Fibroblast of pulmonary artery (primary cell): ENCODE measurements around the gene SULT6B1.
A peak's percentile ranks its signal among the peaks of the same experiment; 100 is the strongest.

Experiments
- DNase-seq: peaks from one replicate; pipeline ENCODE4 v3.0.0-alpha.2; 2010; ENCODE audit warnings: low read depth
- H3K4me3 ChIP-seq: replicated peaks from 2 replicates; pipeline ENCODE4 v1.5.1; 2011; ENCODE audit warnings: low read depth, mild to moderate bottlenecking, control low read depth, low read length, moderate library complexity
- TF ChIP-seq, protein P1 (sequence below): IDR thresholded peaks from 2 replicates; pipeline ENCODE4 v1.5.1; 2011; ENCODE audit warnings: mild to moderate bottlenecking, control low read depth, low read length, inconsistent platforms; ENCODE audit errors: missing control alignments

The SULT6B1 gene

DNA sequence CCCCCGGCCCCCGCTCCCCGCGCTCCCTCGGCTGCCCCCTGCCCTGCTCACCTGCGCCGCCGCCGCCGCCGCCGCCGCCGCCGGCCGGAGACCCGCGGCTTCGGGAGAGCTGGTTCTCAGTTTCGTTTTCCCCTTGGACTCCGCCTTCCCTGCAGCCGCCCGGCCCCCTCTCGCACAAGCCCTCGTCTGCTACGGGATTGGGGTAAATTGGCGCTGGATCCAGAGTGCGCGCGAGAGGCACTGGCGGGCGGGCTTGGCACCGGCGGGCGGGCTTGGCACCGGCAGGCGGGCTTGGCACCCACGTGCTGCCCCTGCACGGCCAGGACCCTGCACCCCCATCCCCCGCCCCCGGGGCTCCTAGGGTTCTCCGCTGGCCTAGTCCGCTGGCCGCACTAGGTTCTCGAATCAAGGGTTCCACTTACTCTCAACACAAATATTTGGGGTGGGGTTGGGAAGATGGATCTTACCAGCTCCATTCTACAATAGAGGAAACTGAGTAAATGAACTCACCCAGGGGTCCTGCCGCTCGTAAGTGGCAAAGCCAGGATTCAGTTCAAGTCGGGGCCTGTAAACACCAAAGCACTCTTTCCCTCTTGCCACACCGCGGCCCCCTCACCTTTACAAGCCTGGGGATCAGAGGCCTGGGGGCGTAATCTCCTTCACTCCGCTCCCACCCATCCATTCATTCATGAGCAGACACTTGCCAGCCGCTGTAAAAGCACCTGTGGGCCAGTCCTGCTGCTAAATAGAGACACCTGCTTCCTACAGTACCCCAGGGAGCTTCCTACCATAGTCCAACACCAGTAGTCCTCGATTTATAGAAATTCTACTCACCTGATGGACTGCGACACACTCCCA, 31.4 kb downstream of the SULT6B1 start, which contains the start of gene EIF2AK2:
Gene EIF2AK2 (minus strand): TSS at position 124 of the 858 bp plus-strand sequence. CDS start 9,174 bp downstream, outside the sequence.
- DNase-seq: peak; percentile 84
- H3K4me3 ChIP-seq: peak within 1 kb of the TSS; percentile 89
- TF ChIP-seq, protein P1, sequence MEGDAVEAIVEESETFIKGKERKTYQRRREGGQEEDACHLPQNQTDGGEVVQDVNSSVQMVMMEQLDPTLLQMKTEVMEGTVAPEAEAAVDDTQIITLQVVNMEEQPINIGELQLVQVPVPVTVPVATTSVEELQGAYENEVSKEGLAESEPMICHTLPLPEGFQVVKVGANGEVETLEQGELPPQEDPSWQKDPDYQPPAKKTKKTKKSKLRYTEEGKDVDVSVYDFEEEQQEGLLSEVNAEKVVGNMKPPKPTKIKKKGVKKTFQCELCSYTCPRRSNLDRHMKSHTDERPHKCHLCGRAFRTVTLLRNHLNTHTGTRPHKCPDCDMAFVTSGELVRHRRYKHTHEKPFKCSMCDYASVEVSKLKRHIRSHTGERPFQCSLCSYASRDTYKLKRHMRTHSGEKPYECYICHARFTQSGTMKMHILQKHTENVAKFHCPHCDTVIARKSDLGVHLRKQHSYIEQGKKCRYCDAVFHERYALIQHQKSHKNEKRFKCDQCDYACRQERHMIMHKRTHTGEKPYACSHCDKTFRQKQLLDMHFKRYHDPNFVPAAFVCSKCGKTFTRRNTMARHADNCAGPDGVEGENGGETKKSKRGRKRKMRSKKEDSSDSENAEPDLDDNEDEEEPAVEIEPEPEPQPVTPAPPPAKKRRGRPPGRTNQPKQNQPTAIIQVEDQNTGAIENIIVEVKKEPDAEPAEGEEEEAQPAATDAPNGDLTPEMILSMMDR: no peak

DNA sequence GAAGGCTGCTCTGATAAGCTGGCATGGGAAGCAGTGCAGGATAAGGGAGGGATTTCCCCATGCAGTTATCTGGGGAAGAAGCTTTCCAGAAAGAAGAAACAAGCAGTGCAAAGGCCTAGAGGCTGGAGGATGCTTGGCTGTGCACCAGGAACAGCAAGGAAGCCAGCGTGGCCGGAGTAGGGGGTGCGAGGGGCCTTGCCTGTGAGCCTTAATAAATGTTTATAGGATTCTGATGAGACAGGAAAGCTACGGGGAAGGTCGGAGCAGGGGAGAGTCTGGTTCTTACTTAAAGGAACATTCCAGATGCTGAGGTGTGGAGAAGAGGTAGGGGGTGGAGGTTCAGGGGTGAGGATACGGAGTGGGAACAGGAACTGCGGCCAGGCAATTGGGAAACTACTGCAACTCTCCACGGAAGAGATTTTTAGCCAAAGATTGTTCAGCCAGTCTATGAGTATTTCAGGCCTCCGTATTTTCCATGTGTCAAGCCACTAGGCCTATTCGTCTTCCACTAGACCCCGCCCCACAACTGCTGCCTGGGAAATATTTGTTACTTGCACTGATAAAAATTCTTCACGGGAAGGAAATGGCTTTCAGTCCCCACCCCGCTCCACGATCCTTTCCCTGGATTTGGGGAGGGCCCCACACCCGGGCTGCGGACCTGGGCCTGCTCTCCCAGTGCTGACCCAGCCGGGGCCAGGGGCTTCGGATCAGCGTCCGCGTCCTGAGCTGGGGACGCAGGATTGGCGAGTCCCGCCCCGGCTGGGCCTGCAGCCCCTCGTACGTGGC, 32.2 kb downstream of the SULT6B1 start:
- H3K4me3 ChIP-seq: peak overlapping the region; percentile 89
- peak; percentile 62 for DNase-seq
- TF ChIP-seq, protein P1: no peak

DNA sequence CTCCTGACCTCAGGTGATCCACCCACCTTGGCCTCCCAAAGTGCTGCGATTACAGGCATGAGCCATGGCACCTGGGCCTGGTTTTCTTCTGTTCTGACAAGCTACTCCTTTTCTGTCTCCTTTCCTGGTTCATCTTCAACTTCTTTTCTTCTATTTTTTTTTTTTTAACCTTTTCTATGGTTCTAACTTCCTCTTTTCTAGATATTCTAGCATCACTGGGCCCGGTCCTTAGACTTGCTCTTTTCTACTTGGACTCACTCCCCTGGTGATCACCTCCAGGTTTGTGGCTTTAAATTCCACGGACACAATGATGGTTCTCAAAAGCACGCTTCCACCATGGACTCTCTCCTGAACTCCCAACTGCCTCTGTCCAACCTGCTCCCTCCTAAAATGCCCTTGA, 33.7 kb downstream of the SULT6B1 start:
- no peak overlapping the region for H3K4me3 ChIP-seq
- TF ChIP-seq, protein P1: no peak
- DNase-seq: no peak

DNA sequence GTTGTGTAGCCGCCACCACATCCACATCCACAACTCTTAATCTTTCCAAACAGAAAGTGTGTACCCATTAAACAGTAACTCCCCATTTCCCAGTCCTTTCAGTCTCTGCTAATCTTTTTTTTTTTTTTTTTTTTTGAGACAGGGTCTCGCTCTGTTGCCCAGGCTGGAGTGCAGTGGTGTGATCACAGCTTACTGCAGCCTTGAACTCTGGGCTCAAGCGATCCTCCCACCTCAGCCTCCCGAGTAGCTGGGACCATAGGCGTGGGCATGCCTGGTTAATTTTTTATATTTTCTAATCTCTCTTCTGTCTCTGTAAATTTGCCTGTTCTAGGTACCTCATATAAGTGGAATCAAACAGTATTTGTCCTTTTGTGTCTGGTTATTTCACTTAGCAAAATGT, 35.2 kb downstream of the SULT6B1 start:
- H3K4me3 ChIP-seq: no peak overlapping the region
- TF ChIP-seq, protein P1: no peak

DNA sequence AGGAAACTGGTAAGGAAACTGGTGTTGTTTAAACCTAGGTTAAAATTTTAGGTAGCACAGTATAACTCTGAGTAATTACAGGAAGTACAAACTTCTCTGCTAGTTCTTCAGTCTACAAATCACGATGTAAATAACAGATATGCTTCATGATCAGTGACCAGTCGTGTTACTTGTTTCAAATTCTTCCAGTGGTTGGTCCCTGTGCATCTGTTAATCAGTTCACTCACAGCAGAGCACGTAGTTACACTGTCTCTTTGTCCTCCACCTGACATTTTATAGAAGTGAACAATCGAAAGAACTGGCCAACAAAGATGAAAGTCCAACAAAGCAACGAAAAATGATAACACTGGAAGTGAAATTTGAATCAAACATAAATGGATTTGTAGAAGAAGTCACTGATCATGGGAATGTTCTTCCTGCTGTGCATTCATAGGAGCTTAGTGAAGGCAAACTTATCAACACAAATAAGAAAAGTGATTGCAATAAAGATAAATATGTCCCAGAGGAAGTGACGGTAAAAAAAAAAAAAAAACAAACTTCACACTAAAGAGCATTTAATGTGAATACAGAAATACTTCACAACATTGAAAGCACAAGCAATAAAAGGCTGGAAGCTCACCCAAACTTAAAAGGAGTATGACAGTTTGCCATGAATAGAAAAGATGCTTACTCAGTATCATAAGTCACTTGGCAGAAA, 38.7 kb downstream of the SULT6B1 start:
- DNase-seq: no peak
- no peak overlapping the region for H3K4me3 ChIP-seq
- TF ChIP-seq, protein P1: no peak

More for the DNA sequence above, 35.2 kb downstream of the SULT6B1 start:
- DNase-seq: no peak

DNA sequence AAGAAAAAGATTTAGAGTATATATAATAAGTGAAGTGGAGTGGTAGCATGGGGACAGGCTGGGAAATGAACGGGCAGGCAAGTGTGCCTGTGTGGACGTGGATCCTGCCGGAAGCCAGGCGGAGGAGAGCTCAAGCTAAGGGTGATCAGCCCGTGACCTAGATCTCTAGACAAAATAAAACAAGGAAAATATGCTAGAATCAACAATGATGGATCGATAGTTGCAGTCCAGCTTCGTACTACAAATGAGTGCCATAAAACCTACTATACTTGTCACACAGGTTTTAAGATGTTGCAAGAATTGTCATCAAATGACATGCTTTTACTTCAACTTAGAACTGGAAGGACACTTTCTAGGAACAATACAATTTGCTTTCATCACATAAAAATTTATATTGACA, 40.1 kb downstream of the SULT6B1 start:
- no peak overlapping the region for H3K4me3 ChIP-seq
- TF ChIP-seq, protein P1: no peak
- no peak for DNase-seq
